ENCODE results near the gene DSE. TPM values are rescaled to one million over a fixed set of nuclear protein-coding genes. Genes with fewer than 3 reads are reported as not detected.

DSE gene
- polyA plus RNA-seq, 1 experiment = 109 TPM

DNA sequence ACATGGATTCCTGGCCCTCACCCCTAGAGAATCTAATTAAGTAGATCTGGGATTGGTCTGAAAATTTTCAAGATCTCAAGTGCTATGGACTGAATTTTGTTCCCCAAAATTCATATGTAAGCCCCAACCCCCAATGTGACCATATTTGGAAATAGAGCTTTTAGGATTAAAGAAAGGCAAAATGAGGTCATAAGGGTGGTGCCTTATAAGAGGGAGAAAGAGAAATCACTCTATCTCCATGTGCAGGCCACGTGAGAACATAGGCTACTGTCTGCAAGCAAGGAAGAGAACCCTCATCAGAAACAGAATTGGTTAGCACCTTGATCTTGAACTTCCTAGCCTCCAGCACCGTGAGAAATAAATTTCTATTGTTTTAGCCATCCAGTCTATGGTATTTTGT lies 8.5 kb upstream of the DSE start:
- H3K36me3 ChIP-seq (ENCODE audit: control insufficient read depth, insufficient read depth, low read length) = no peaks in the 10 kb centered on the region
- POLR2A ChIA-PET = interaction anchor here (1.1 kb wide), 1 partner anchor 9 kb away, joined by 4 read pairs; no protein-coding TSS in a partner anchor
- H3K27me3 ChIP-seq (ENCODE audit: control insufficient read depth, insufficient read depth, low read length) = no peaks in the 10 kb centered on the region
- CTCF ChIA-PET = interaction anchor here (1.0 to 1.3 kb wide), 2 partner anchors 8 to 69 kb away, joined by 3 read pairs; partner anchors contain the start of gene DSE
- TF ChIP-seq, protein P1, sequence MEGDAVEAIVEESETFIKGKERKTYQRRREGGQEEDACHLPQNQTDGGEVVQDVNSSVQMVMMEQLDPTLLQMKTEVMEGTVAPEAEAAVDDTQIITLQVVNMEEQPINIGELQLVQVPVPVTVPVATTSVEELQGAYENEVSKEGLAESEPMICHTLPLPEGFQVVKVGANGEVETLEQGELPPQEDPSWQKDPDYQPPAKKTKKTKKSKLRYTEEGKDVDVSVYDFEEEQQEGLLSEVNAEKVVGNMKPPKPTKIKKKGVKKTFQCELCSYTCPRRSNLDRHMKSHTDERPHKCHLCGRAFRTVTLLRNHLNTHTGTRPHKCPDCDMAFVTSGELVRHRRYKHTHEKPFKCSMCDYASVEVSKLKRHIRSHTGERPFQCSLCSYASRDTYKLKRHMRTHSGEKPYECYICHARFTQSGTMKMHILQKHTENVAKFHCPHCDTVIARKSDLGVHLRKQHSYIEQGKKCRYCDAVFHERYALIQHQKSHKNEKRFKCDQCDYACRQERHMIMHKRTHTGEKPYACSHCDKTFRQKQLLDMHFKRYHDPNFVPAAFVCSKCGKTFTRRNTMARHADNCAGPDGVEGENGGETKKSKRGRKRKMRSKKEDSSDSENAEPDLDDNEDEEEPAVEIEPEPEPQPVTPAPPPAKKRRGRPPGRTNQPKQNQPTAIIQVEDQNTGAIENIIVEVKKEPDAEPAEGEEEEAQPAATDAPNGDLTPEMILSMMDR (IDR thresholded peaks at IDR 0.05; ENCODE audit: insufficient read depth, low read depth, low read length) = no peak
- no peak for DNase-seq (ENCODE audit: low read depth)
- H3K4me3 ChIP-seq (ENCODE audit: low read depth, low read length) = no peak overlapping the region

DNA sequence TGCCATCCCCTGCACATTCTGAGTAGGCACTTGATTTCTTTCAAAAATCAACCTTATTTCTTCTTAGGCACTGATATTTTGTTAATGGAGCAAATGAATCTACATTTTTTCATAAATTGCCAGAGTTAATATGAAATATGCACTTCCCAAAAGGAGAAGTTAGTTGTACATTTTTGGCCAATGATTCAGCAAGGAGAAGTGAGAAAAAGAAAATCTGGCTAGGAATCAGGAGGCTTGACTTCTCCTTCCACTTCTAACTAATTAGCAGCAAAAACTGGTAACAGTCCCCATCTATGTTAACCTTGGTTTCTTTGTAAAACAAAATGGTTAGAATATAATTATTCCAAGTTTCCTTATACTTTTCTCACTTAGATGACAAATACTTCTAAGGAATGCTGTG lies 7.0 kb upstream of the DSE start:
- ChIA-PET POLR2A (no interaction called here), CTCF (no interaction called here)
- Histone ChIP-seq H3K27me3 (ENCODE audit: control insufficient read depth, insufficient read depth, low read length) (no peaks in the 10 kb centered on the region), H3K4me3 (ENCODE audit: low read depth, low read length) (no peak overlapping the region), H3K36me3 (ENCODE audit: control insufficient read depth, insufficient read depth, low read length) (no peaks in the 10 kb centered on the region)
- DNase-seq (ENCODE audit: low read depth) = no peak
- TF ChIP-seq, protein P1 (IDR thresholded peaks at IDR 0.05; ENCODE audit: insufficient read depth, low read depth, low read length) = no peak

DNA sequence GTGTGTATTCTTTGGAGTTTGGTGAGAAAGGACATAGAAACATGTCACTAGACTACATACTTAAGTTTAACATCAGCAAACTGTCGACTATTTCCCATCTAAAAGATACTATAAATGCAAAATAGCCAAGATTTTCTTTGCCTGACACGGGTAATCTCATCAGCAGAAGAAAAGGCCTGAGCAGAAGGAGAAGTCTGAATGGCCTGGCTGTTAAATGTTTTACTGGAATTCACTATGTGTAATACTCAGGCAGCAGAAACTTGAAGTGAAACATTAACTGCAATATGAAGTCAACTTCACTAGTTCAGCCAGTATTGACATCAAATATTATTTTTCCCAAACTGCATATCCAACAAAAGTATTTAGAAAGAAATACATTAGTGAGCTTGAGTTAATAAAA lies 6.4 kb upstream of the DSE start:
- POLR2A ChIA-PET = no interaction called here
- no peak for DNase-seq (ENCODE audit: low read depth)
- TF ChIP-seq, protein P1 (IDR thresholded peaks at IDR 0.05; ENCODE audit: insufficient read depth, low read depth, low read length) = no peak
- no peak overlapping the region for H3K4me3 ChIP-seq (ENCODE audit: low read depth, low read length)
- H3K27me3 ChIP-seq (ENCODE audit: control insufficient read depth, insufficient read depth, low read length) = no peaks in the 10 kb centered on the region
- no peaks in the 10 kb centered on the region for H3K36me3 ChIP-seq (ENCODE audit: control insufficient read depth, insufficient read depth, low read length)
- CTCF ChIA-PET = no interaction called here

DNA sequence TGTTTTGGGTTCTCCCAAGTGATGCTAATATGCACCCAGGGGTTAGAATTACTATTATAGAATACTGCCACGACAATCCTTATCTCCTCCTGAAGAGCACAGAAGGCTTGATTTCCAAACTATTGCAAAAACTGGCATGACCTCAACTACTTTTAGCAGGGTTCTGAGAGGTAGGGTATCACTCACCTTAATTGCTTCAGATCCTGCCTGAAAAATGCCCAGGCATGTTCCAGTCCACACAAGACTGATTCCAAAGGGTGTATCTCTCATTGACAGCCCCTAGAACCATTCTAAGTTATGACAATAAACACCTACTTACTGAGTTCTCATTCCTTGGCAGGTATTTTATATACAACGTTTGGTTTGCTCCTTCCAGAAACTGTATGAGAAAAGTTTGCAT lies 5.0 kb upstream of the DSE start:
- CTCF ChIA-PET = no interaction called here
- no peaks in the 10 kb centered on the region for H3K36me3 ChIP-seq (ENCODE audit: control insufficient read depth, insufficient read depth, low read length)
- DNase-seq (ENCODE audit: low read depth) = no peak
- TF ChIP-seq, protein P1 (IDR thresholded peaks at IDR 0.05; ENCODE audit: insufficient read depth, low read depth, low read length) = no peak
- POLR2A ChIA-PET = no interaction called here
- H3K27me3 ChIP-seq (ENCODE audit: control insufficient read depth, insufficient read depth, low read length) = no peaks in the 10 kb centered on the region
- no peak overlapping the region for H3K4me3 ChIP-seq (ENCODE audit: low read depth, low read length)

DNA sequence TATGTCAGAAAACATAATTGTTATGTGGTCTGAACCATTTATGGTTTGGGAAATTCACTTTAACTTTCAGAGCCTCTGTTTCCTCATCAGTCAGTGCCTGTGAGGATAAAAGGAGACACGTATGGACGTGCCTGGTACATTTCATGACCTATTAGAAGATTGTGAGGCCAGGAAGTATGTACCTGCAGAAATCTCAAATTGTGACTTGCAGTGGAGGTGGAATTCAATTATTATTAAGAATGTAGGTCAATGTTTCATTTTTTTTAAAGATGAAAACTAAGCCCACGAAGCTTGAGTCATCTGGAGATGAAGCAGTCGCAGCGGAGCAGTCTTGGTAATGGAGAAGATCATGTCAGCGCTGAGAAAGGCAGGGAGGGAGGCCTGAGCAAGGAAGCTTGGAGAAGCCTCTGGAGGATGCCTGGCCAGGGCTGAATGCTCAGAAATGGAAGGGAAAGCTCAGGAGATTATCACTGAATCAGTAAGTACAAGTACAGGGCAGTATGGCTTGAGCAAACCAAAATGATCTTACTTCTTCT lies 3.9 kb upstream of the DSE start:
- ChIA-PET POLR2A (no interaction called here), CTCF (interaction anchor here (1.1 kb wide), 1 partner anchor 79 kb away, joined by 3 read pairs; no protein-coding TSS in a partner anchor)
- no peak overlapping the region for H3K4me3 ChIP-seq (ENCODE audit: low read depth, low read length)
- no peaks in the 10 kb centered on the region for H3K27me3 ChIP-seq (ENCODE audit: control insufficient read depth, insufficient read depth, low read length)
- TF ChIP-seq, protein P1 (IDR thresholded peaks at IDR 0.05; ENCODE audit: insufficient read depth, low read depth, low read length) = no peak
- DNase-seq (ENCODE audit: low read depth) = no peak
- H3K36me3 ChIP-seq (ENCODE audit: control insufficient read depth, insufficient read depth, low read length) = no peaks in the 10 kb centered on the region
